BJ (cell line): Measurements from ENCODE around the gene KIF5A. TPM values are rescaled to one million over a fixed set of nuclear protein-coding genes. Genes with fewer than 3 reads are reported as not detected.

Experiments used
- CTCF ChIA-PET: fragments of 350-600 bp; formaldehyde crosslinking; extraction: SDS; loops from one replicate; lab custom pipeline; 2021; ENCODE audit warnings: antibody characterized with exemption, inconsistent platforms; lab: Yijun Ruan, JAX
- POLR2A ChIA-PET: fragments of 300-600 bp; sonication (Branson Sonifier 250); formaldehyde crosslinking; extraction: SDS; loops from one replicate; lab custom pipeline; 2021; ENCODE audit warnings: antibody characterized with exemption; lab: Charles Lee
- DNase-seq: peaks from one replicate; pipeline ENCODE4 v3.0.0-alpha.2; 2011; ENCODE audit warnings: low read depth
- H3K27me3 ChIP-seq: 2 replicates; pipeline ENCODE4 v1.6.0; 2011; ENCODE audit warnings: low read length; ENCODE audit not compliant: control insufficient read depth, insufficient read depth
- H3K36me3 ChIP-seq: 2 replicates; pipeline ENCODE4 v1.5.1; 2011; ENCODE audit warnings: low read length; ENCODE audit not compliant: control insufficient read depth, insufficient read depth
- H3K4me3 ChIP-seq: 2 replicates; pipeline ENCODE4 v1.5.1; 2011; ENCODE audit warnings: low read depth, mild to moderate bottlenecking, control low read depth, low read length
- polyA plus RNA-seq: library from polyadenylated mRNA; depleted of rRNA; stranded (reverse); fragments of >200 nt; gene quantifications from 2 replicates; pipeline ENCODE4 v1.2.3, GENCODE V29; 2011
- TF ChIP-seq, protein P1 (sequence below): IDR thresholded peaks from 2 replicates; pipeline ENCODE4 v1.5.1; 2011; ENCODE audit warnings: low read depth, mild to moderate bottlenecking, control low read depth, inconsistent platforms, low read length, moderate library complexity; ENCODE audit not compliant: insufficient read depth

Gene KIF5A
- polyA plus RNA-seq, 1 experiment: 0.64 TPM

GRCh38 chr12:57577981-57578758, 28.3 kb downstream of the KIF5A start:
- Histone ChIP-seq H3K4me3 (no peak overlapping the region), H3K27me3 (no peaks in the 10 kb centered on the region), H3K36me3 (peaks cover 1% of the 10 kb centered on the region)
- CTCF ChIA-PET: interaction anchor here (0.6 to 8.4 kb wide), 2 partner anchors 49 to 131 kb away, joined by 3 to 257 read pairs; partner anchors contain the start of gene B4GALNT1
- DNase-seq: no peak
- TF ChIP-seq, protein P1, sequence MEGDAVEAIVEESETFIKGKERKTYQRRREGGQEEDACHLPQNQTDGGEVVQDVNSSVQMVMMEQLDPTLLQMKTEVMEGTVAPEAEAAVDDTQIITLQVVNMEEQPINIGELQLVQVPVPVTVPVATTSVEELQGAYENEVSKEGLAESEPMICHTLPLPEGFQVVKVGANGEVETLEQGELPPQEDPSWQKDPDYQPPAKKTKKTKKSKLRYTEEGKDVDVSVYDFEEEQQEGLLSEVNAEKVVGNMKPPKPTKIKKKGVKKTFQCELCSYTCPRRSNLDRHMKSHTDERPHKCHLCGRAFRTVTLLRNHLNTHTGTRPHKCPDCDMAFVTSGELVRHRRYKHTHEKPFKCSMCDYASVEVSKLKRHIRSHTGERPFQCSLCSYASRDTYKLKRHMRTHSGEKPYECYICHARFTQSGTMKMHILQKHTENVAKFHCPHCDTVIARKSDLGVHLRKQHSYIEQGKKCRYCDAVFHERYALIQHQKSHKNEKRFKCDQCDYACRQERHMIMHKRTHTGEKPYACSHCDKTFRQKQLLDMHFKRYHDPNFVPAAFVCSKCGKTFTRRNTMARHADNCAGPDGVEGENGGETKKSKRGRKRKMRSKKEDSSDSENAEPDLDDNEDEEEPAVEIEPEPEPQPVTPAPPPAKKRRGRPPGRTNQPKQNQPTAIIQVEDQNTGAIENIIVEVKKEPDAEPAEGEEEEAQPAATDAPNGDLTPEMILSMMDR: no peak
- POLR2A ChIA-PET: no interaction called here

- Histone ChIP-seq H3K4me3 (no peak overlapping the region), H3K36me3 (peaks cover 1% of the 10 kb centered on the region), H3K27me3 (no peaks in the 10 kb centered on the region)
- no peak for DNase-seq
- ChIA-PET CTCF (interaction anchor here (1.0 to 8.4 kb wide), 3 partner anchors 10 to 147 kb away, joined by 3 to 257 read pairs (median 4); partner anchors contain the start of gene B4GALNT1), POLR2A (no interaction called here)
- TF ChIP-seq, protein P1: no peak
These were observed 29.2 kb downstream of the KIF5A start for GRCh38 chr12:57579011-57579410.

DNA sequence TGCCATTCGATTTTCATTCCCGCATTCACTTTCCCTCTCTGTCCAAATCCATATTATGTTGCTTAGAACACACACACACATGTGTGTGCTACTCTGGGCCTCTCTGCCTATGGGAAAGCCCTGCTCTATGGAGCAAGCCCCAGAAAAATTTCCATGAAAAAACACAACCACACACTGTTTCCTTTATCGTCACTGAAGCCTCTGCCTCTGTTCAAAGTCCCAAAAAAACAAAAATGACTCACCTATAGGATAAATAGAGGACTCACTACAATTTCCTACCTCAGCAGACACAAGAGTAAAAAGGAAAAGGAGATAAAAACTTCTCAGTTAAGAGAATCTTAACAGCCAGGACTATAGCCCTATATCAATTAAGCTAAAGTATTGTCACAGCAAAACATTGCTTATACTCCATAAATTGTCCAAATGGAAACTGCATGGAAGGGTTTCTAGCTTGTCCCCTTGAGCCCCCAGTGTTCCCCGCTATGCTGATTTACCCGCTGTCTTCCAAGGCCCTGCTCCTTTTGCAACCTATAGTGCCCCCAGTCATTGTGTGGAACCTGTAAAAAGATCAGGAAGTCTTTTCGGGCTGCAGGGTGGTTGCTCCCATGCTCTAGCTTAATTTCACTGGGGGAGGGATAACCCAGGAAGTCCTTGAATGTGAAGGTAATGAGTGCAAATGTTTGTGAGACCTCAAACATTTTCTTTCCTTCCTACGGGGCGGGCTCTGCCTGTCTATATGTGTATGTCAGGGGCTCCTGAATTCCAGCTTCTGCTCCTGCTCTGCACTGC, 30.0 kb downstream of the KIF5A start:
- no peaks in the 10 kb centered on the region; the same call in 1 of the 2 replicates for H3K27me3 ChIP-seq
- ChIA-PET CTCF (interaction anchor here (0.9 to 8.4 kb wide), 4 partner anchors 9 to 146 kb away, joined by 3 to 257 read pairs (median 4); partner anchors contain the start of gene B4GALNT1), POLR2A (no interaction called here)
- no peak overlapping the region for H3K4me3 ChIP-seq
- peaks cover 1% of the 10 kb centered on the region for H3K36me3 ChIP-seq
- TF ChIP-seq, protein P1: no peak
- DNase-seq: no peak

GRCh38 chr12:57580466-57580795, 30.6 kb downstream of the KIF5A start:
- H3K4me3 ChIP-seq: no peak overlapping the region
- CTCF ChIA-PET: interaction anchor here (0.9 to 8.4 kb wide), 4 partner anchors 10 to 57 kb away, joined by 3 to 257 read pairs (median 19); partner anchors contain the start of gene B4GALNT1
- TF ChIP-seq, protein P1: no peak
- POLR2A ChIA-PET: no interaction called here
- no peaks in the 10 kb centered on the region; the same call in 1 of the 2 replicates for H3K36me3 ChIP-seq
- DNase-seq: no peak
- H3K27me3 ChIP-seq: peaks cover 1% of the 10 kb centered on the region; the same call in 1 of the 2 replicates
